ENCODE results near the gene AUTS2.

DNA sequence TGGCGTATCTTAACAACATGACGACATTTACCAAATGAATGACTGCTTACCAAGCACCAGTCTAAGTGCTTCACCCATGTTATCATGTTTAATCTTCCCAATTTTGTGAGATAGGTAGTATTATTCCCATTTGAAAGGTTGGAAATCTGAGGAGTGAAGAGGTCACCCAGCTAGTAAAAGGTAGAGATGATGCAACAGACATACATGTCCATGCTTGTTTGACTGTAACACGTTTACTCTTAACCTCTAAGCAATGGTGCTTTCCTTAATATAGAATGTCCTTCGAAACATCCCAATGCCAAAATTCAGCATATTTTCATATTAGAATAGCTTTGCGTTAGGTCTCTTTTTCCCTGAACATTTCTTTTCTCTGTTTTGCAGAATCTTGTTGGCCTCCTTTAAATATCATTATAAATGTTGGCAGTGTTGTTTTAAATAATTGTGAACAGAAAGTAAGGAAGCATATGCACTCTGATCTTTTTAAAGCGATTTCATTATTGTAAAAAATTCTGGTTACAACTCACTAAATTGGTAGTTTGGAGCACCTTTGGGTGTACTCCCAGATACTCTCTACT, 722.8 kb downstream of the AUTS2 start:
- TF ChIP-seq, protein P1, sequence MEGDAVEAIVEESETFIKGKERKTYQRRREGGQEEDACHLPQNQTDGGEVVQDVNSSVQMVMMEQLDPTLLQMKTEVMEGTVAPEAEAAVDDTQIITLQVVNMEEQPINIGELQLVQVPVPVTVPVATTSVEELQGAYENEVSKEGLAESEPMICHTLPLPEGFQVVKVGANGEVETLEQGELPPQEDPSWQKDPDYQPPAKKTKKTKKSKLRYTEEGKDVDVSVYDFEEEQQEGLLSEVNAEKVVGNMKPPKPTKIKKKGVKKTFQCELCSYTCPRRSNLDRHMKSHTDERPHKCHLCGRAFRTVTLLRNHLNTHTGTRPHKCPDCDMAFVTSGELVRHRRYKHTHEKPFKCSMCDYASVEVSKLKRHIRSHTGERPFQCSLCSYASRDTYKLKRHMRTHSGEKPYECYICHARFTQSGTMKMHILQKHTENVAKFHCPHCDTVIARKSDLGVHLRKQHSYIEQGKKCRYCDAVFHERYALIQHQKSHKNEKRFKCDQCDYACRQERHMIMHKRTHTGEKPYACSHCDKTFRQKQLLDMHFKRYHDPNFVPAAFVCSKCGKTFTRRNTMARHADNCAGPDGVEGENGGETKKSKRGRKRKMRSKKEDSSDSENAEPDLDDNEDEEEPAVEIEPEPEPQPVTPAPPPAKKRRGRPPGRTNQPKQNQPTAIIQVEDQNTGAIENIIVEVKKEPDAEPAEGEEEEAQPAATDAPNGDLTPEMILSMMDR (IDR thresholded peaks at IDR 0.05) = no peak
- TF ChIP-seq POLR2A (IDR thresholded peaks at IDR 0.05) = no peak

Data from vagina (tissue), 2 donors.